HG03039 (cell line): ENCODE measurements around the gene USP17L21.
"Not testable (repeated sequence)": the region's sequence is repeated elsewhere in the genome, so short reads cannot be mapped to it uniquely, and the experiment has no call there.

Experiments used
- ATAC-seq: cut with Tn5 transposase; IDR thresholded peaks from one replicate; pipeline ENCODE4 v1.9.1; 2021; ENCODE audit warnings: mild to moderate bottlenecking, moderate library complexity; ENCODE audit not compliant: unreplicated experiment

USP17L21 gene

GRCh38 chr4:9262572-9262971, at the start of gene USP17L21:
USP17L21 (plus strand) TSS chr4:9262872; CDS start chr4:9262872, 0 bp downstream.
- ATAC-seq = not testable (repeated sequence)

- not testable (repeated sequence) for ATAC-seq
Measured at GRCh38 chr4:9214701-9215100, 48.0 kb upstream of the USP17L21 start.

GRCh38 chr4:9215105-9215504, 47.6 kb upstream of the USP17L21 start, which contains the start of gene USP17L11:
USP17L11 (plus strand) TSS chr4:9215405; CDS start chr4:9215405, 0 bp downstream.
- not testable (repeated sequence) for ATAC-seq

- not testable (repeated sequence) for ATAC-seq
Measured at GRCh38 chr4:9219852-9220251, 42.8 kb upstream of the USP17L21 start, which contains the start of gene USP17L12. USP17L12 (plus strand) TSS chr4:9220152; CDS start chr4:9220152, 0 bp downstream.

- ATAC-seq = not testable (repeated sequence)
Measured at GRCh38 chr4:9224596-9224995, 38.1 kb upstream of the USP17L21 start, which contains the start of gene USP17L13. USP17L13 (plus strand) TSS chr4:9224896; CDS start chr4:9224896, 0 bp downstream.

- not testable (repeated sequence) for ATAC-seq
Measured at GRCh38 chr4:9230249-9230648, 32.4 kb upstream of the USP17L21 start.

- ATAC-seq = not testable (repeated sequence)
Measured at GRCh38 chr4:9234085-9234484, 28.6 kb upstream of the USP17L21 start, which contains the start of gene USP17L15. USP17L15 (plus strand) TSS chr4:9234385; CDS start chr4:9234385, 0 bp downstream.

GRCh38 chr4:9238461-9238860, 24.2 kb upstream of the USP17L21 start:
- ATAC-seq = not testable (repeated sequence)

GRCh38 chr4:9243579-9243978, 19.1 kb upstream of the USP17L21 start, which contains the start of gene USP17L17:
USP17L17 (plus strand) TSS chr4:9243879; CDS start chr4:9243879, 0 bp downstream.
- ATAC-seq = not testable (repeated sequence)

- ATAC-seq = not testable (repeated sequence)
Measured at GRCh38 chr4:9247953-9248680, 14.6 kb upstream of the USP17L21 start, which contains the start of gene USP17L18. USP17L18 (plus strand) TSS chr4:9248630; CDS start chr4:9248630, 0 bp downstream.

GRCh38 chr4:9253078-9253477, 9.6 kb upstream of the USP17L21 start, which contains the start of gene USP17L19:
USP17L19 (plus strand) TSS chr4:9253378; CDS start chr4:9253378, 0 bp downstream.
- not testable (repeated sequence) for ATAC-seq

GRCh38 chr4:9257824-9258223, 4.8 kb upstream of the USP17L21 start, which contains the start of gene USP17L20:
USP17L20 (plus strand) TSS chr4:9258124; CDS start chr4:9258124, 0 bp downstream.
- ATAC-seq = not testable (repeated sequence)

GRCh38 chr4:9267319-9267718, 4.6 kb downstream of the USP17L21 start, which contains the start of gene USP17L22:
USP17L22 (plus strand) TSS chr4:9267619; CDS start chr4:9267619, 0 bp downstream.
- ATAC-seq = not testable (repeated sequence)

- ATAC-seq = not testable (repeated sequence)
Measured at GRCh38 chr4:9271719-9272118, 9.0 kb downstream of the USP17L21 start.
